Transverse colon (tissue), 3 donors: Measurements from ENCODE around the gene BCL2L1.

ENCODE experiments used
- POLR2A ChIP-seq: fragments of 450-650 bp; IDR thresholded peaks from one replicate; pipeline ENCODE4 v1.6.1; 2016; ENCODE audit warnings: antibody characterized with exemption, mild to moderate bottlenecking, moderate library complexity
- TF ChIP-seq, protein P1 (sequence below), 5 experiments: fragments of 200-600 bp in 3 of 5; fragments of 450-650 bp in 2 of 5; sonication (generic) in 3 of 5; IDR thresholded peaks; 1 replicate in 2 of 5; 2 replicates in 3 of 5; pipeline ENCODE4 v1.5.1; 2016 to 2017; ENCODE audit warnings: antibody characterized with exemption in 5 of 5, inconsistent platforms in 3 of 5, mild to moderate bottlenecking in 2 of 5, moderate library complexity in 1 of 5

DNA sequence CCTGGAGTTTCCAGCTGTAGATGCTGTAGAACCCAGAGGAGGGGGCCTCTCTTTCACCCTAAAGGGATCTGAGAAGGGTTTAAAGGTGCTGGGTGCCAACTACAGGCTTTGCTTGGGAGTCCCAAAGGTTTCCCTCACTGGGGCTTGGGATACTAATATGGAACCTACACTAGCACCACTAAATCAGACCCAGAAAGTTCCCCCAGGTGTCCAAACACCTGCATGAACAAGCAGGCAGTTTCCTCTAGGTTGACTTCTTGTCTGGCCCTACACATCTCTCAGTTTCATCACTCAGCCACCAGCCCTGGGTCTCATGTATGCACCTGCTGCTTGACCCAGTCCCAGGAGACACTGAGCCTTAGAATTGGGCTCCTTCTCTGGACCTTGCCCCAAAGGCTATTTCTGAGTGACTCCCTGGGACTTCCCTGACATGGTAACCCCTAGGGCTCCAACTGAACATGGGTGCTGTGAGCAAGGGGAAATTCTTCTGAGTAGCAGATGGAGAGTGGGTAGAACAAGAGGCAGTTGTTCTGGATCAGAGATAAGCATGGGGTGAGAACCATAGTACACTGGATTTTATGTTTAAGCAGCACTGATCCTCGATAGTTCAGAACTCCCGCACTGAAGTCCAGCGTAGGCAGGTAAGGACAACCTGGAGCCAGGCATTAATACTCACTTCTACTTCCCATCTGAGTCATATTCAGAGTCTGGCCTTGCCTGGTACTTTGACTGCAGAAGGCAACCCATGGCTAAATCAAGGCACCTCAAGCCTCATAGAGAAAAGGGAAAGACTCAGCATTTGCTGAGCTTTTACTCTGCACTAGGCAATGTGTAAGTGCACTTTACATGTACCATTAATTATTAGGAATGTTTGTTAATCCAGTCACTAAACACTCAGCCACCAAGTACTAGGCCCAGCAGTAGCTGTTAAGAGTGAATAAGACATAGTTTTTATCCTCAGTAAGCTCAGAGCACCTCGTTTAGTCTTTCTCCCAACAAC is 16.8 kb downstream of the BCL2L1 start:
- TF ChIP-seq, protein P1, sequence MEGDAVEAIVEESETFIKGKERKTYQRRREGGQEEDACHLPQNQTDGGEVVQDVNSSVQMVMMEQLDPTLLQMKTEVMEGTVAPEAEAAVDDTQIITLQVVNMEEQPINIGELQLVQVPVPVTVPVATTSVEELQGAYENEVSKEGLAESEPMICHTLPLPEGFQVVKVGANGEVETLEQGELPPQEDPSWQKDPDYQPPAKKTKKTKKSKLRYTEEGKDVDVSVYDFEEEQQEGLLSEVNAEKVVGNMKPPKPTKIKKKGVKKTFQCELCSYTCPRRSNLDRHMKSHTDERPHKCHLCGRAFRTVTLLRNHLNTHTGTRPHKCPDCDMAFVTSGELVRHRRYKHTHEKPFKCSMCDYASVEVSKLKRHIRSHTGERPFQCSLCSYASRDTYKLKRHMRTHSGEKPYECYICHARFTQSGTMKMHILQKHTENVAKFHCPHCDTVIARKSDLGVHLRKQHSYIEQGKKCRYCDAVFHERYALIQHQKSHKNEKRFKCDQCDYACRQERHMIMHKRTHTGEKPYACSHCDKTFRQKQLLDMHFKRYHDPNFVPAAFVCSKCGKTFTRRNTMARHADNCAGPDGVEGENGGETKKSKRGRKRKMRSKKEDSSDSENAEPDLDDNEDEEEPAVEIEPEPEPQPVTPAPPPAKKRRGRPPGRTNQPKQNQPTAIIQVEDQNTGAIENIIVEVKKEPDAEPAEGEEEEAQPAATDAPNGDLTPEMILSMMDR (IDR thresholded peaks at IDR 0.05): no peak
- no peak for TF ChIP-seq POLR2A
